Testis (tissue), 2 donors: ENCODE results near the gene TF.

Experiments
- CTCF ChIP-seq, 3 experiments: fragments of 450-650 bp in 2 of 3; fragments of 200-600 bp in 1 of 3; sonication (generic) in 1 of 3; IDR thresholded peaks; one replicate each; pipeline ENCODE4 v1.5.1; 2016 to 2019; ENCODE audit warnings: antibody characterized with exemption in 3 of 3, mild to moderate bottlenecking in 2 of 3, moderate library complexity in 1 of 3
- POLR2A ChIP-seq: fragments of 450-650 bp; IDR thresholded peaks from one replicate; pipeline ENCODE4 v1.6.1; 2017; ENCODE audit warnings: antibody characterized with exemption, mild to moderate bottlenecking, moderate library complexity

DNA sequence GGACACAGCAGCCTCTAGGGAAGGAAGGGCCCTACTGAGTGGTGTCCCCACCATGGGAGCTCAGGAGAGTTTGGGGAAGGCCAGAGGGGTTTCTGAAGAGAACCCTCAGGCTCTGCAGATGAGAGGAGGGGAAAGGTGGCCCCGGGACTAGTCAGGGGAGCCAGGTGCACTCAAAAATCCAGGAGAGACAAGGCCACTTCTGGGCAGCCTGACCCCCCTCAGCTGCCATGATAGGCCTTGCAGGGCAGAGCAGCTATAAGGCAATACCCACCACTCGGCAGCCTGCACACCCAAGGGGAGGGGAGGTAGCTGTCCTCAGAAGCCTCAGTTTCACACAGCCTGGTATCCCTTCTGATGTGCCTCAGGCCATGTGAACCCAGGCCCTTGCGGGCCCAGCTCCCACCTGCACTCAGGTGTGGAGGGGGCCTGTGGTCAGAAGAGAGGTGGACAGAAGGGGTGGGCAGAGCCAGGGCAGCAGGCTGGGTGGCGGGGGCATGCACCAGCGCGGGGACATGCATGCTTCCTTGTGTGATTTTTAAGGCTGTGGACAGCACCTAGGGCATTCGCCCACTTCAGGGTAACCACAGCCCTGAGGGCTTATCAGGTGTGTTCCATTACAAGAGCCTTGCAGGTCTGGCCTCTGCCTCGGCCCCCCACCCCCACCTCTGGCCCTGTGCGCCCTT is 94.0 kb downstream of the TF start:
- TF ChIP-seq CTCF (IDR thresholded peaks at IDR 0.05): no peak
- TF ChIP-seq POLR2A: no peak
